ENCODE results near the gene DDIT4.
A peak's percentile ranks its signal among the peaks of the same experiment; 100 is the strongest.
"Not testable (repeated sequence)": the region's sequence is repeated elsewhere in the genome, so short reads cannot be mapped to it uniquely, and the experiment has no call there.

DDIT4 gene

GRCh38 chr10:72249176-72249862 lies 24.4 kb upstream of the DDIT4 start:
- not testable (repeated sequence) for DNase-seq

DNA sequence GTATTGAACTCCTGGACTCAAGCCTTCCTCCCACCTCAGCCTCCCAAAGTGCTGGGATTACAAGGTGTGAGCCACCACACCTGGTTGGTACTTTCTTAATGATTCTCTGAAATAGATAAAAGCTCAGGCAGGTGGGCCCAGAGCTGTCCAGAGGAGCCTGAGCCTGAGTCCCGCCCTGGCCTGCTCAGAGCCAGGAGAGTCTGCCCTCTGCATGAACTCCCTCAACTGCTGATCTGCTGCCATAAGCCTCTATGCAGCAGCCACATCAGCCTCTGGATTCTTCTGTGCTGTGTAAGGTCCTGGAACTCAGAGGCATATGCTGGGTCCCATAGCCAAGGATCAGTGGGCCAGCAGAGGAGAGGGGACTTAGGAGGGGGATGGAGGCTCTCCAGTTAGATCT lies 23.1 kb upstream of the DDIT4 start:
- DNase-seq: no peak

GRCh38 chr10:72251635-72252034 lies 22.1 kb upstream of the DDIT4 start:
- DNase-seq: no peak

GRCh38 chr10:72252972-72253371 lies 20.8 kb upstream of the DDIT4 start:
- DNase-seq: no peak

- no peak for DNase-seq
These were observed 20.1 kb upstream of the DDIT4 start for GRCh38 chr10:72253578-72253977.

- DNase-seq: no peak
These were observed 18.7 kb upstream of the DDIT4 start for GRCh38 chr10:72254813-72255568.

- no peak for DNase-seq
These were observed 17.6 kb upstream of the DDIT4 start for GRCh38 chr10:72255977-72256729.

DNA sequence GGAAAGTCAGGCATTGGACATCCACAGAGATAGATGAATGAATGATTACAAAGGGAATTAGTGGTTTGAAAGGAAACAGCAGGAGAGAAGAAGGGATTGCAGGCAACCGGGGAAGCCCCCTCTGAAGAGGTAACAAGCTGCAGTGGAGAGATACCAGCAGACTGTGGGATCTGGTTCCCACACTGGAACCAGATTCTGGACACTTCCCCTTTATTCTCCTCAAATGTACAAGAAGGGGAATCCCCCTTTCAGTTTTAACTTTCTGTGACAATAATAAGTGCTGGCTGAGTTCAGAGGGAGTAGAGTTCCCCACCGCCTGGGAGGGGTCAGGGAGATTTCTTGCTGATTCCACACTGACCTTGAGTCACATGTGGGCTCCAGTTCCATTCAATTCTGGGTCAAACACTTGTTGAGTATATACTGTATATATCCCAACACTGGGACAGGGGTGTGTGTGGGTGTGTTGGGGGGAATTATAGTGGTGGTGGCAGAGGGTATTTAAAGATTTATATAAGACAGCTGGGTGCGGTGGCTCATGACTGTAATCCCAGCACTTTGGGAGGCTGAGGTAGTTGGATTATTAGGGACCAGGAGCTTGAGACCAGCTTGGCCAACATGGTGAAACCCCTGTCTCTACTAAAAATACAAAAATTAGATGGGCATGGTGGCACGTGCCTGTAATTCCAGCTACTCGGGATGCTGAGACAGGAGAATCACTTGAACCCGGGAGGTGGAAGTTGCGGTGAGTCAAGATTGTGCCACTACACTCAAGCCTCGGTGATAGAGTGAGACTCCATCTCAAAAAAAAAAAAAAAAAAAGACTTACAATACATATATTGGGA lies 16.5 kb upstream of the DDIT4 start:
- DNase-seq: no peak

DNA sequence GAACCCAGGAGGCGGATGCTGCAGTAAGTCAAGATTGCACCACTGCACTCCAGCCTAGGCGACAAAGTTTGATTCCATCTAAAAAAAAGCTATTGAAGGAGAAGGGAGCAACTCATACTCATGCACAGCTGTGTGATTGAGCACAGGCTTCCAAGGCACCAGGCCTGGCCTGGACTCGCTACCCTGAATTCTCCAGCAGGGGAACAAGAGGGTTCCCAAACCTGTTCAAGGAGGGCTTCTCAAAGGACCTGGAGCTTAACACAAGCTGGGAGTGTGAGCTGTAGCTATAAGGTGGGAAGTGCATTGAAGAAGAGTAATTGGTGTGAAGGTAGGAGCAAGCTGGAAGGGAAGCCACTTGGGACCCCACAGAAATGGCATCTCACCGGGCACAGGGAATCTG lies 15.1 kb upstream of the DDIT4 start:
- no peak for DNase-seq

- DNase-seq: no peak
These were observed 14.1 kb upstream of the DDIT4 start for GRCh38 chr10:72259491-72260238.

DNA sequence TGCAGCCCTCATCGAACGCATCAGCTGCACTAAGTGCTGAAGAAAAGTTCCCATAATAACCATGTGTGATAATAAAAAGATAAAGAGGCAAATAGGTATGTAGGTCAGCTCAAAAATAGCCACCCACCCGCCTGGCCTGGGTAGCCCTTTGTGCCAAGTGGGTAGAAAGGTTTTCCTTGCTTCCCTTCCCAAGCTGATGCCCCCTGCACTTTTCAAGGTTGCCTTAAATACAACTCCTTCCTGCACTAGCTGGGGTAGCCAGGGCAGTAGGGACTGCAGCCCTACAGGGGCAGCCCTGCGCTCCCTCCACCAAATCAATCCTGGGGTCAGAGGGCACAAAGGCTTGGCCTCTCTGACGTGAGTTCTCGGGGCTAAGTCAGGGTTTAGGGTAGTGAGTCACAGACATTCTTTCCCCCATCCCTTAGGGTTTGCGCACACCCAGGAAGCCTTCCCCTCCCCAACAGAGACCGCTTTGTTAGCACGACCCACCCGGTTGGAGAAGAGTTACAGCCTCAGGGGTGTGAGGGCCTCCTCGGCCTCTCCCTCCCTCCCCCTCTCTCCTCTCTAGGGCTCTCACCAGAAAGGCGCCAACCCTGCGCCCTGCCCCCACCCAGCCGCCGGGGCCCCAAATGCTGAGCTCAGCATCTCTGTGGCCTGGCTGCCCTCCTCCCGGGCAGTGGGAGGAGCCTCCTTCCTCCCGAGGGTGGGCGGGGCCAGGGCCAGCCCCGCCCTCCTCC lies 13.3 kb upstream of the DDIT4 start:
- peak; percentile 96 for DNase-seq

DNA sequence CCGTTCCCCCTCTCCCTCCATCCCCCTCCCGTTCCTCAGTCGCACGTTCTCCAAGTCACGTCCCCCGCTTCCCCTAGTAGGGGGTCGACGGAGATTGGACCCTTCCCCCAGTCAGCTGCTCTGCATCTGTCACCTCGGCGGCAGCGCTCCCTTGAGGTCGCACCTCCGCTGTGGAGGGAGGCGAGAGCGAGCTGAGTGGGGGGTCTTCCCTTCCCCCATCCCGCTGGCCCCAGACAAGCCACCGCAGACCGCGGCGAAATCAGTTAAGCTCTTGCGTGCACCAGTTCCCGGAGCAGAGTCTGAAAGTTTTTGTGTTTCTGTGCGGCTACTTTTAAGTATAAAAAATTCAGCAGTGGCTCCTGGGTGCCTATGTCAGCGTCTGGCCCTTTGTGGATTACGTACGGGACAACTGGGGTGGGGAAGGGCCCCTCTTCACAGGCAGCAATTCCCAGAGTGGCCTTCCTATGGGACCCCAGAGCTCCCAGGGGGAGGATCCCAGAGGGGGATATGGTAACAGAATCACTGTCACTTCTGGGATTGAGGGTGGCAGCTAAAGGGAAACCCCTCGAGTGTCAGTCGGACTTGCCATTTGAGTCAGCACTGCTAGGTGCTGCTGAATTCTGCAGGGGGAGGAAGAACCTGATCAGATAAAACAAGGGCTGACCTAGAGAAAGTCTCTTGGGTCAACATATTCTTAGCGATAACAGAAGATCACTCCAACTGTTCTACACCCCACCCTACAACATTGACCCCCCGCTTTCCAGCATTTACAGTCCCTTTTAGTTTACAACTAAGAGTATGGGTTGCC lies 12.5 kb upstream of the DDIT4 start:
- peak; percentile 93 for DNase-seq

GRCh38 chr10:72261784-72262404 lies 11.8 kb upstream of the DDIT4 start:
- DNase-seq: no peak

- no peak for DNase-seq
These were observed 10.0 kb upstream of the DDIT4 start for GRCh38 chr10:72263613-72264241.

DNA sequence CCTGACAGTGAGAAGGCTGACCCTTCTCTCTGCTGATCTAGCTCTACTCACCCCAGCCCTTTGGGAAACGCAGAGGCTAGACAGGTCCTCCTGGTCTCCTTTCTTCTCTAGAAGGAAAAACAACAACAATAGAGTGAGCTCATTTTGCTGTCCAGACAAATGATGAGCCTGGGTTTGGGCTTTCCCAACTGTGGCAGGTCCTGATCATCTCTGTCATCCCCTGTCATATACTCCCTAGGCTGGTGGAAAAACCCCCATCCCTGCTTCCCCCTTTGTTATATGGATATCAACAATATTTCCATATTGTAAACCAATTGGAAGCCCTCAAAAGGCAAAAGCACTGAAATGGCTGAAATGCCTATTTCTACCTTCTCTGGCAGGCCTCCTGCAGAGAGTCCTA lies 9.2 kb upstream of the DDIT4 start:
- DNase-seq: no peak

- no peak for DNase-seq
These were observed 8.2 kb upstream of the DDIT4 start for GRCh38 chr10:72265508-72265907.

- DNase-seq: no peak
These were observed 7.5 kb upstream of the DDIT4 start for GRCh38 chr10:72265990-72266865.

- no peak for DNase-seq
These were observed 6.3 kb upstream of the DDIT4 start for GRCh38 chr10:72267381-72267780.

Data from activated CD4-positive, alpha-beta T cell treated with anti-CD3 and anti-CD28 coated beads, Interleukin-10, Interleukin-2, amounts not matched to agents 100 ng/mL and 50 ng/mL, durations not matched to agents 16 hours and 8 hours (primary cell).